Activated naive CD4-positive, alpha-beta T cell treated with anti-CD3 and anti-CD28 coated beads for 36 hours (primary cell): Measurements from ENCODE around the gene SSR1. TPM values are rescaled to one million over a fixed set of nuclear protein-coding genes. Genes with fewer than 3 reads are reported as not detected.
"Not testable (repeated sequence)": the region's sequence is repeated elsewhere in the genome, so short reads cannot be mapped to it uniquely, and the experiment has no call there.

Experiments
- CTCF ChIA-PET: fragments of 350-600 bp; sonication (Branson Sonifier 250); formaldehyde crosslinking; loops from one replicate; lab custom pipeline; 2021; ENCODE audit warnings: antibody characterized with exemption; lab: Charles Lee
- DNase-seq: peaks from one replicate; pipeline ENCODE4 v3.0.0-alpha.2; 2020
- H3K27ac Mint-ChIP-seq: one replicate; pipeline ENCODE4 v1.8.0; 2021; ENCODE audit warnings: mild to moderate bottlenecking, mixed read lengths
- H3K27me3 Mint-ChIP-seq: one replicate; pipeline ENCODE4 v1.8.0; 2021; ENCODE audit warnings: low read depth, mixed read lengths
- H3K36me3 Mint-ChIP-seq: one replicate; pipeline ENCODE4 v1.8.0; 2021; ENCODE audit warnings: low read depth, mixed read lengths
- H3K4me1 Mint-ChIP-seq: one replicate; pipeline ENCODE4 v1.8.0; 2021; ENCODE audit warnings: low read depth, mixed read lengths
- H3K4me3 Mint-ChIP-seq: one replicate; pipeline ENCODE4 v1.8.0; 2021; ENCODE audit warnings: mild to moderate bottlenecking, moderate library complexity, mixed read lengths
- H3K9me3 Mint-ChIP-seq: one replicate; pipeline ENCODE4 v1.8.0; 2021; ENCODE audit warnings: mixed read lengths
- intact Hi-C: fragments of 100-400 bp; cut with micrococcal nuclease; formaldehyde crosslinking; loops from one replicate; pipeline ENCODE4 v1.15.1; 2023
- total RNA-seq, 2 experiments: library from RNA; stranded (reverse); gene quantifications; one replicate each; pipeline ENCODE4 v1.2.3, GENCODE V29; 2021

Gene SSR1
- 100 to 1,000 TPM; 116 to 121 TPM for total RNA-seq

DNA sequence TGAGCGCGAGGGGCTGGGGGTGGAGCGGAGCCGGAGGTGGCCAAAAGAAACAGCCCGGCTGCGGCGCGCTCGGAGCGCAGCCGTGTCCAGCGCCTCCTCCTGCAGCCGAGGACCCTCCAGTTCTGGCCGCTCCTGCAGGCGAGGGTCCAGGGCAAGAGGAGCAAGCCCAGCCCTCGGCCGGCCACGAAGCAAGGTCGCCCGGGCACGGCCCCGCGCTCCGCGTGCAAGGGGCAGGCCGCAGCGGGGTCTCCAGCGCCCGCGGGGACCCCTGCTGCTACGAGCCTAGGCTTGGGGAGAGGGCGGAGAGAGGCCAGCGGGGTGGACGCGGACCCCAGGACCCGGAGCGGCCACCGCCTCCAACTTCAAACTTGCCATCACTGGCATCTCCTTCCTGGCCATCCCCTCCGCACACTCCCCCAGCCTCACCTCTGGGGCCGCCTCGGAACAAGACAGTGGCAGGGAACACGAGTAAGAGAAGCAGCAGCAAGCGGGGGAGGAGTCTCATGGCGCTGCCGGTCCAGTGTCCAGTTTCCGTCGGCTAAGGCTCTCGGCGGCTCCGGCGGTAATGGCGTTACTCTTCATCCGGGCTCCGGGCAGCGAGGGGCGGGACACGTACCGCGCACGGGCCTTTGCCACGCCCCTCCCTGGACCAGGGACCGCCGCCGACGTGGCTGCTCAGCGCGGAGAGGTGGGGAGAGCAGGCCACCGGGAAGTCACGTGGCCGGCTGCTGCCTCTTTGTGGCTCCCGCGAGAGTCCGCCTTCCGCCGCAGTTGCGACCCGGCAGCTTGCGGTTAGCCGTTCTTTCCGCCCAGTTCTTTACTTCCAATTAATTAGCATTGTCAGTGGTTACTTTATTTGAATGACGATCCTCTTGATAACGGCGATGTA is at the start of gene SSR1:
TSS of gene SSR1 (minus strand) at position 584 of the 889 bp plus-strand sequence. CDS start at position 505, 79 bp downstream.
- peaks cover 40% of the 10 kb centered on the region for H3K4me1 Mint-ChIP-seq

DNA sequence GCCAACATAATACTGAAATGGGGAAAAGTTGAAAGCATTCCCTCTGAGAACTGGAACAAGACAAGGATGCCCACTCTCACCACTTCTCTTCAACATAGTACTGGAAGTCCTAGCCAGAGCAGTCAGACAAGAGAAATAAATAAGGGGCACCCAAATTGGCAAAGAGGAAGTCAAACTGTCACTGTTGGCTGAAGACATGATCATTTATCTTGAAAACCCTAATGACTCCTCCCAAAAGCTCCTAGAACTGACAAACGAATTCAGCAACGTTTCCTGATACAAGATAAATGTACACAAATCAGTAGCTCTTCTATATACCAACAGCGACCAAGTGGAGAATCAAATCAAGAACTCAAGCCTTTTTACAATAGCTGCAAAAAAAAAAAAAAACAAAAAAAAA is 38.9 kb upstream of the SSR1 start:
- H3K27me3 Mint-ChIP-seq = peaks cover 14% of the 10 kb centered on the region
- H3K27ac Mint-ChIP-seq, H3K4me3 Mint-ChIP-seq, intact Hi-C loops, CTCF ChIA-PET, H3K4me1 Mint-ChIP-seq, H3K9me3 Mint-ChIP-seq, DNase-seq, H3K36me3 Mint-ChIP-seq: not testable (repeated sequence)

More for the DNA sequence above, at the start of gene SSR1:
- peaks cover 6% of the 10 kb centered on the region for H3K9me3 Mint-ChIP-seq
- peak within 1 kb of the TSS; percentile 94 for H3K27ac Mint-ChIP-seq
- H3K36me3 Mint-ChIP-seq = peaks cover 35% of the 10 kb centered on the region
- CTCF ChIA-PET = interaction anchor here (0.6 kb wide), 1 partner anchor 304 kb away, joined by 3 read pairs; no protein-coding TSS in a partner anchor
- H3K4me3 Mint-ChIP-seq = peak within 1 kb of the TSS; percentile 92
- peak; percentile 96 for DNase-seq
- H3K27me3 Mint-ChIP-seq = no peaks in the 10 kb centered on the region
- intact Hi-C loops = loop anchor here (1.0 to 10.0 kb wide), 10 partner anchors 30 to 1122 kb away; partner anchors contain the start of genes BLOC1S5, CAGE1, EEF1E1 and RIOK1

DNA sequence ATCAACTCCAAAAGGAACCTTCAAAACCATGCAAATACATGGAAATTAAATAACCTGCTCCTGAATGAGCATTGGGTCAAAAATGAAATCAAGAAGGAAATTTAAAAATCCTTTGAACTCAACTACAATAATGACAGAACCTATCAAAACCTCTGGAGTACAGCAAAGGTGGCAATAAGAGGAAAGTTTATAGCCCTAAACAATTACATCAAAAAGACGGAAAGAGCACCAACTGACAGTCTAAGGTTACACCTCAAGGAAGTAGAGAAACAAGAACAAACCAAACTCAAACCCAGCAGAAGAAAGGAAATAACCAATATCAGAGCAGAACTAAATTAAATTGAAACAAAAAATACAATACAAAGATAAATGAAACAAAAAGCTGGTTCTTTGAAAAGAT is 37.6 kb upstream of the SSR1 start:
- H3K4me3 Mint-ChIP-seq, intact Hi-C loops, DNase-seq, H3K9me3 Mint-ChIP-seq, H3K36me3 Mint-ChIP-seq, H3K27ac Mint-ChIP-seq, CTCF ChIA-PET, H3K4me1 Mint-ChIP-seq: not testable (repeated sequence)
- peaks cover 14% of the 10 kb centered on the region for H3K27me3 Mint-ChIP-seq

DNA sequence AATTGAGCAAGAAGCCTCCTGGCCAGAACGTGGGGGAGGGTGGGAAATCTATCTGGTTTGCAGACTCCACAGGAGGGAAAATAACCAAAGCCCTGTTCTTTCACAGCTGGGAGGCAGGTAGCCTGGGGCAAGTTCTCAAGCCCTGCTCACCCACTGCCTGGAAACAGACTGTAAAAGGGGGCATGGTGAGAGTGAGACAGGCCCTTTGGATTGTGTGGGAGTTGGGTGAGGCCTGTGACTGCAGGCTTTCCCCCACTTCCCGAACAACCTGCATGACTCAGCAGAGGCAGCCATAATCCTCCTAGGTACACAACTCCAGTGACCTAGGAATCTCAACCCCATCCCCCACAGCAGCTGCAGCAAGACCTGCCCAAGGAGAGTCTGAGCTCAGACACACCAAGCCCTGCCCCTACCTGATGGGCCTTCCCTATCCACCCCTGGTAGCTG is 34.6 kb upstream of the SSR1 start:
- H3K4me3 Mint-ChIP-seq, DNase-seq, H3K4me1 Mint-ChIP-seq, H3K36me3 Mint-ChIP-seq, H3K27ac Mint-ChIP-seq, intact Hi-C loops, CTCF ChIA-PET, H3K9me3 Mint-ChIP-seq: not testable (repeated sequence)
- H3K27me3 Mint-ChIP-seq = peaks cover 26% of the 10 kb centered on the region

DNA sequence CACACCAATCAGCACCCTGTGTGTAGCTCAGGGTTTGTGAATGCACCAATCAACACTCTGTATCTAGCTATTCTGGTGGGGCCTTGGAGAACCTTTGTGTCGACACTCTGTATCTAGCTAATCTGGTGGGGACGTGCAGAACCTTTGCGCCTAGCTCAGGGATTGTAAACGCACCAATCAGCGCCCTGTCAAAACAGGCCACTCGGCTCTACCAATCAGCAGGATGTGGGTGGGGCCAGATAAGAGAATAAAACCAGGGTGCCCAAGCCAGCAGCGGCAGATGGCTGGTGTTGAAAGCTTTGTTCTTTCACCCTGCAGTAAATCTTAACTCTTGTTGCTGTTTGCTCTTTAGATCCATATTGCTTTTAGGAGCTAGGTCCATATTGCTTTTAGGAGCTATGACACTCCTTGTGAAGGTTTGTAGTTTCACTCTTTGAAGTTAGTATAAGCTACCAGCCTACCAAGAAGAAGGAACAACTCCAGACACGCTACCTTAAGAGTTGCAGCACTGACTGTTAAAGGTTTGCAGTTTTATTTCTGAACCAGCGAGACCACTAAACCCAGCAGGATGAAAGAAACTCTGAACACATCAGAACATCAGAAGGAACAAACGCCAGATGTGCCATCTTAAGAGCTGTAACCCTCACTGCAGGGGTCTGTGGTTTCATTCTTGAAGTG is 31.9 kb upstream of the SSR1 start:
- intact Hi-C loops, H3K9me3 Mint-ChIP-seq, H3K4me3 Mint-ChIP-seq, H3K4me1 Mint-ChIP-seq, H3K27ac Mint-ChIP-seq, H3K36me3 Mint-ChIP-seq, DNase-seq: not testable (repeated sequence)
- peaks cover 29% of the 10 kb centered on the region for H3K27me3 Mint-ChIP-seq
- CTCF ChIA-PET = interaction anchor here (0.7 kb wide), 2 partner anchors 55 to 70 kb away, joined by 3 read pairs; no protein-coding TSS in a partner anchor

DNA sequence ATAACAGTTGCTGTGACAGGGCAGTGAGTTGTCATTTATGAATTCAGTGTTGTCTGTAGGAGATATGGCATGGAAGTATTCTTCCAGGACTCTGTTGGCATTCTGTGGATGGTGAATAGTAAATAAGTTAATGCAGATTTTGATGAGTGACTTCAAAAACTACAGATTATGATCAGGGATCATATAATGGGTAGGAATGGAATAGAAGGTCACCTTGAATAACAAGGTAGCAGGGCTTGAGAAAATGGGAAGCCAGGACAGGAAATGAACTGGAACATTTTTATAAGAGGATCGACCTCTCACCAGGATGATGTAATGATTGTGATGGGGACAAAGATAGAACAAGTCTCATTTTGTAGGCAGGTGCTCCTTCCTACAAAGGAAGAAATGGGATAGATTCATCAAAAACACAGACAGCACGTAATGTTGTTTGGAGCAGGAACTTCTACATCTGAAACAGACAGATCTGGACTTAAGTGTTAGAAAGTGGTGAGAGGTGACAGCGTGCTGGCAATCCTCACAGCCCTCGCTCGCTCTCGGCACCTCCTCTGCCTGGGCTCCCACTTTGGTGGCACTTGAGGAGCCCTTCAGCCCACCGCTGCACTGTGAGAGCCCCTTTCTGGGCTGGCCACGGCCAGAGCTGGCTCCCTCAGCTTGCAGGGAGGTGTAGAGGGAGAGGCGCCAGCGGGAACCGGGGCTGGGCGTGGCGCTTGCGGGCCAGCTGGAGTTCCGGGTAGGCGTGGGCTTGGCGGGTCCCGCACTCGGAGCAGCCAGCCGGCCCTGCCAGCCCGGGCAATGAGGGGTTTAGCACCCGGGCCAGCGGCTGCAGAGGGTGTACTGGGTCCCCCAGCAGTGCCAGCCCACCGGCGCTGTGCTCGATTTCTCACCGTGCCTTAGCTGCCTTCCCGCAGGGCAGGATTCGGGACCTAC is 30.8 kb upstream of the SSR1 start:
- intact Hi-C loops = no loop called here
- no peak for DNase-seq
- Mint-ChIP-seq H3K27ac (no peak overlapping the region), H3K27me3 (peaks cover 23% of the 10 kb centered on the region), H3K9me3 (no peaks in the 10 kb centered on the region), H3K36me3 (no peaks in the 10 kb centered on the region), H3K4me1 (no peaks in the 10 kb centered on the region), H3K4me3 (no peak overlapping the region)
- CTCF ChIA-PET = interaction anchor here (0.7 kb wide), 1 partner anchor 54 kb away, joined by 3 read pairs; no protein-coding TSS in a partner anchor

DNA sequence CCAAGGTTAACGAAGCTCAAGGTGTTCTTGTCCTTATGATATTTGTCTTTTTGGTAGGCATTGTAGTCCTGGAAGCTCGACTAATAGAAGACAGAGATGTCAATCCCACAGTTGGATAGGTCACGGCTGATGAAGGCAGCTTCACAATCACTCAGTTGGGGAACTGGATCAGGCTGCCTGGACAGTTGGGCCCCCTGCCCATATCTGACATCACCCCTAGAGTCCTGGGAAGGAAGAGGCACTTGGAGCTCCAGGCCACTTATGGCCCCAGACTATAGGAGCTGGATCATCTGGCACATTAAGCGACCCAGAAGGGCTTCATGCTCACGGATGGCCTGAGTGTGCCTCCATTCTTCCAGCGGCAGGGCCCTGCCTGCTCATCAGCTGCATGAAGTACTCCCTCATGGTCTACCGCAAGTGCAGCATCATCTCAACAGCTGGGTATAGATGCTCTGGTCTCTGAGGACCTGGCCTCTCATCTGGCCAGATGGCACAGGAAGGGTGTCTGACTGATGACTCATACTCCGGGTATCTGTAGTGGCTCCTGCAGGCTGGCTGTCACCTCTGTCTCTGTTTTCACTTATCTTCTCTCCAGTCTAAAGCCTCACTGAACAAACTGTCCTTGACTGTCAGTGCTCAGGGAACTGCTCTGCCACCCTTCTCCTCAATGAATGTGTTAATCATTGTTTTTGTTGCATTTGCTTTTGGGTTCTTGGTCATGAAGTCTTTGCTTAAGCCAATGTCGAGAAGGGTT is 29.2 kb upstream of the SSR1 start:
- no peaks in the 10 kb centered on the region for H3K36me3 Mint-ChIP-seq
- intact Hi-C loops = no loop called here
- no peak for DNase-seq
- no peak overlapping the region for H3K4me3 Mint-ChIP-seq
- peaks cover 19% of the 10 kb centered on the region for H3K27me3 Mint-ChIP-seq
- CTCF ChIA-PET = no interaction called here
- H3K4me1 Mint-ChIP-seq = no peaks in the 10 kb centered on the region
- no peaks in the 10 kb centered on the region for H3K9me3 Mint-ChIP-seq
- no peak overlapping the region for H3K27ac Mint-ChIP-seq

DNA sequence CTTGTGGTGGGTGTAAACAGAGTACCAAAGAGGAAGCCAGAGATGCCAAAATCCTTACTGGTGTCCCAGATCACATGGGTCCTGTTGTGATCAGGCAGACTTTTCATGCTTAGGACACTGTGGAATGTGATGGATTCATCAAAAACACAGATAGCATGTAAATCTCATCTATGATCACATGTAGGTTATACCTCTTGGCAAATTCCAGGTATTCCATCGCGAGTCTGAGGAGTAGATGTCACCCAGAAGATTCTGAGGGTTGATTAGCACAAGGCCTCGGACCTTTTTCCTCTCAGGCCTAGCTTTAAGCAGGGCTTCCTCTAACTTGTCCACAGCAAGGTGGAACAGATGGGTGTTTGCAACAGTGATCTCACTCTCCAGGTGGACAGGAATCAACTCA is 28.3 kb upstream of the SSR1 start:
- intact Hi-C loops = no loop called here

DNA sequence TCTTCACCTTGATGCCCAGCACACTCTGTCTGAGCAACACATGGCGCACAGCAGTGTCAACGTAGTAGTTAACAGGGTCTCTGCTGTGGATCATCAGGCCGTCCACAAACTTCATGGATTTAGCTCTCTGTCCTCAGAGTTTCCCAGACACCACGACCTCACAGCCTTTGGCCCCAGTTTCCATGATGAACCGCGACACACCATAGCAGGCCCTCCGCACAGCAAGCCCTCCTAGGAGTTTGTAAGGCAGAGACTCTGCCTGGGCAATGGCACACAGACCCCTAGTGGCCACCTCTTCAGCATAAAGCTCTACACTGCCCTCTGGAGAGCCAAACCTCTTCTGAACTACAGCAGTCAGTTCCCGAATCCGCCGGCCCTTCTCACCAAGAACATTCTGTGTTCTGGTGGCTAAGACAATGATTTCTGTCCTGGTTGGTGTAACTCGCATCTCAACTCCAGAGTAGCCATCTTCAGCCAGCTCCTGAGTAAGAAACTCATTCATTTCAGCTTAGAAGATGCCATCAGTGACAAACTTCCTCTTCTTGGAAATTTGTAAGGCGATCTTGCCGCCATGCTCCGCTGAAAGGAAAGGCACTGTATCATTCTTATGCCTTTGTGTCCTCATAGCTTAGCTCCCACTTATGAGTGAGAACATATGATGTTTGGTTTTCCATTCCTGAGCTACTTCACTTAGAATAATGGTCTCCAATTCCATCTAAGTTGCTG is 26.2 kb upstream of the SSR1 start:
- H3K36me3 Mint-ChIP-seq, H3K4me3 Mint-ChIP-seq, intact Hi-C loops, H3K4me1 Mint-ChIP-seq, DNase-seq, H3K27ac Mint-ChIP-seq, H3K9me3 Mint-ChIP-seq: not testable (repeated sequence)
- peaks cover 12% of the 10 kb centered on the region for H3K27me3 Mint-ChIP-seq
- CTCF ChIA-PET = interaction anchor here (0.5 to 1.0 kb wide), 3 partner anchors 55 to 83 kb away, joined by 3 to 6 read pairs (median 4); no protein-coding TSS in a partner anchor

More for the DNA sequence above, 28.3 kb upstream of the SSR1 start:
- DNase-seq = no peak
- CTCF ChIA-PET = no interaction called here
- Mint-ChIP-seq H3K4me3 (no peak overlapping the region), H3K9me3 (no peaks in the 10 kb centered on the region), H3K36me3 (no peaks in the 10 kb centered on the region), H3K4me1 (no peaks in the 10 kb centered on the region), H3K27ac (no peak overlapping the region), H3K27me3 (peaks cover 17% of the 10 kb centered on the region)

DNA sequence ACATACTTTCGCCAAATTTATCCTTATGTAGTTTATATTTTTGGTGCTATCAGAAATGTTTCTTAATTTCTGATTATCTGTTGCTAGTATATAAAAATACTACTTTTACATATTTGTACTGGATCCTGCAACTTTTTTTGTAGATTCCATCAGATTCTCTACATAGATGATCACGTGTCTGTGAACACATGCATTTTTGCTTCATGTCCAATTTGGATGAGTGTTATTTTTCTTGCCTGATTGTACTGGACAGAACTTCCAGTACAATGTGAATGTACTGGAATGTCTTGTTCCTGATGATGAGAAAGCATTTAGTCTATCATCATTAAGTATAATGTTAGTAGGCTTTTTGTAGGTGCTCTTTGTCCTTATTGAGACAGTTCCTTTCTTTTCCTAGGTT is 25.0 kb upstream of the SSR1 start:
- Mint-ChIP-seq H3K4me3 (no peak overlapping the region), H3K36me3 (no peaks in the 10 kb centered on the region), H3K9me3 (no peaks in the 10 kb centered on the region), H3K27me3 (peaks cover 6% of the 10 kb centered on the region), H3K27ac (no peak overlapping the region), H3K4me1 (no peaks in the 10 kb centered on the region)
- intact Hi-C loops = no loop called here
- DNase-seq = no peak
- CTCF ChIA-PET = no interaction called here

DNA sequence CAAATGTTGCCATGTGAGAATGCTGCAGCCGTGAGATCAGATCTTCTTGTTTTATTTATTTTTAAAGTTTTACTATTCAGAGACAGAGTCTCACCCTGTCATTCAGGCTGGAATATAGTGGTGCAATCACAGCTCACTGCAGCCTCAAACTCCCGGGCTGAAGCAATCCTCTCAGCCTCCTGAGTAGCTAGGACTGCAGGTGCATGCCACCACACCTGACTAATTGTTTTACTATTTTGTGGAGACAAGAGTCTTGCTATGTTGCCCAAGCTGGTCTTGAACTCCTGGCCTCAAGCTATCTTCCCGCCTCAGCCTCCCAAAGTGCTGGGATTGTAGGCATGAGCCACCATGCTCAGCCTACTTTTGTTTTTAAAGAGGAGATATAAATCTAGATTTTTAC is 22.5 kb upstream of the SSR1 start:
- H3K9me3 Mint-ChIP-seq = no peaks in the 10 kb centered on the region
- CTCF ChIA-PET = no interaction called here
- DNase-seq = no peak
- intact Hi-C loops = no loop called here
- no peak overlapping the region for H3K4me3 Mint-ChIP-seq
- H3K4me1 Mint-ChIP-seq = no peaks in the 10 kb centered on the region
- no peaks in the 10 kb centered on the region for H3K36me3 Mint-ChIP-seq
- no peak overlapping the region for H3K27ac Mint-ChIP-seq
- peaks cover 2% of the 10 kb centered on the region for H3K27me3 Mint-ChIP-seq
